Stomach (tissue), 9 donors: ENCODE measurements around the gene SLFN14. TPM values are rescaled to one million over a fixed set of nuclear protein-coding genes. Genes with fewer than 3 reads are reported as not detected.

Experiments
- DNase-seq, 2 donors: peaks; one replicate each; pipeline versions ENCODE4 v3.0.0 to v3.0.0-alpha.2; 2013 to 2019
- H3K27ac ChIP-seq, 5 donors: fragments of 200-600 bp in 4 of 5; sonication (generic) in 4 of 5; one replicate each; pipeline ENCODE4 v1.5.1; 2013 to 2019; ENCODE audit warnings: mild to moderate bottlenecking in 1 of 5, moderate library complexity in 1 of 5
- H3K27me3 ChIP-seq, 3 donors: fragments of 200-600 bp; sonication (generic); one replicate each; pipeline ENCODE4 v1.5.1; 2017 to 2019; ENCODE audit warnings: mixed run types in 1 of 3
- H3K36me3 ChIP-seq, 4 donors: fragments of 200-600 bp; sonication (generic); 1 replicate in 3 of 4; 2 replicates in 1 of 4; pipeline ENCODE4 v1.5.1; 2016 to 2019
- H3K4me1 ChIP-seq, 4 donors: fragments of 200-600 bp; sonication (generic); one replicate each; pipeline ENCODE4 v1.5.1; 2016 to 2019
- H3K4me3 ChIP-seq, 4 donors: fragments of 200-600 bp; sonication (generic) in 3 of 4; one replicate each; pipeline ENCODE4 v1.5.1; 2016 to 2019; ENCODE audit warnings: mild to moderate bottlenecking in 1 of 4
- H3K9me3 ChIP-seq, 4 donors: fragments of 200-600 bp; sonication (generic); one replicate each; pipeline ENCODE4 v1.5.1; 2016 to 2019
- CTCF ChIP-seq, 7 experiments: fragments of 450-650 bp in 4 of 7; fragments of 200-600 bp in 3 of 7; sonication (generic) in 3 of 7; IDR thresholded peaks; one replicate each; pipeline ENCODE4 v1.5.1; 2016 to 2019; ENCODE audit warnings: antibody characterized with exemption in 7 of 7, control low read depth in 2 of 7, mild to moderate bottlenecking in 1 of 7
- EP300 ChIP-seq: sonication (generic); formaldehyde crosslinking; IDR thresholded peaks from one replicate; pipeline ENCODE4 v1.6.1; 2017; ENCODE audit warnings: antibody characterized with exemption
- POLR2A ChIP-seq, 4 donors: fragments of 450-650 bp; IDR thresholded peaks; one replicate each; pipeline ENCODE4 v1.6.1; 2016; ENCODE audit warnings: antibody characterized with exemption in 4 of 4, control low read depth in 2 of 4, mild to moderate bottlenecking in 1 of 4, moderate library complexity in 1 of 4
- POLR2AphosphoS5 ChIP-seq, 3 donors: sonication (generic); formaldehyde crosslinking; IDR thresholded peaks; one replicate each; pipeline ENCODE4 v1.6.1; 2016; ENCODE audit warnings: antibody characterized with exemption in 3 of 3
- WGBS, 5 donors: extraction: QIAGEN DNeasy Blood & Tissue Kit in 3 of 5; methylation state at CpG; one replicate each; pipeline versions ENCODE4 v1.1.5 to v1.1.7; 2013 to 2018; 5-methylcytosine and 5-hydroxymethylcytosine counted together
- intact Hi-C: fragments of 100-400 bp; cut with DNase I; formaldehyde crosslinking; loops from one replicate; pipeline ENCODE4 v1.15.1; 2023; ENCODE audit warnings: low total_unique reads
- polyA plus RNA-seq, 3 donors: library from polyadenylated mRNA; stranded (reverse); fragments of 200-250 nt; gene quantifications; one replicate each; pipeline ENCODE4 v1.2.3, GENCODE V29; 2013
- total RNA-seq, 5 donors: library from RNA; depleted of rRNA; stranded (reverse); fragments of >200 nt; gene quantifications; one replicate each; pipeline versions ENCODE4 v1.1.0 to v1.2.3, GENCODE V29; 2014 to 2016
- donor health status: healthy with polysubstance abuse.
- donor health status: Bipolar disorder and iron deficiency.
- donor health status: healthy.

SLFN14 gene
- total and polyA plus RNA-seq, 8 donors, result not detected

GRCh38 chr17:35603674-35604073, 43.1 kb upstream of the SLFN14 start:
- no peak for DNase-seq
- TF ChIP-seq EP300, result no peak
- TF ChIP-seq POLR2AphosphoS5 (IDR thresholded peaks at IDR 0.05), result no peak
- TF ChIP-seq CTCF (IDR thresholded peaks at IDR 0.05), result no peak
- TF ChIP-seq POLR2A (IDR thresholded peaks at IDR 0.05), result no peak
- H3K9me3 ChIP-seq, result no peaks in the 10 kb centered on the region
- 89 to 96% (median 91%) methylated on average over 7 of the region's 7 CpGs for WGBS, 5 donors
- intact Hi-C loops, result no loop called here
- peaks cover 0 to 5% (median 0%) of the 10 kb centered on the region in 4 donors for H3K4me1 ChIP-seq
- peaks cover 26 to 100% (median 99%) of the 10 kb centered on the region in 4 donors for H3K36me3 ChIP-seq
- H3K27ac ChIP-seq, result no peak overlapping the region
- H3K4me3 ChIP-seq, result no peak overlapping the region
- H3K27me3 ChIP-seq, result no peaks in the 10 kb centered on the region

- Histone ChIP-seq H3K27me3 (no peaks in the 10 kb centered on the region), H3K36me3 (peaks cover 34 to 88% (median 86%) of the 10 kb centered on the region in 4 donors), H3K4me1 (peaks cover 0 to 14% (median 6%) of the 10 kb centered on the region in 4 donors), H3K4me3 (no peak overlapping the region), H3K27ac (no peak overlapping the region), H3K9me3 (no peaks in the 10 kb centered on the region)
- intact Hi-C loops, result no loop called here
- WGBS, 5 donors, result 64 to 89% (median 73%) methylated on average over 4 to 5 of the region's 5 CpGs
- no peak for TF ChIP-seq POLR2A (IDR thresholded peaks at IDR 0.05)
- TF ChIP-seq CTCF (IDR thresholded peaks at IDR 0.05), result no peak
- no peak for TF ChIP-seq POLR2AphosphoS5 (IDR thresholded peaks at IDR 0.05)
- TF ChIP-seq EP300, result no peak
- DNase-seq, result no peak
Observed at GRCh38 chr17:35597604-35598003, 37.0 kb upstream of the SLFN14 start.

GRCh38 chr17:35596530-35597233, 36.1 kb upstream of the SLFN14 start:
- no peaks in the 10 kb centered on the region for H3K9me3 ChIP-seq
- H3K36me3 ChIP-seq, result peaks cover 34 to 85% (median 77%) of the 10 kb centered on the region in 4 donors
- no peak overlapping the region for H3K4me3 ChIP-seq
- DNase-seq, result no peak
- H3K27me3 ChIP-seq, result no peaks in the 10 kb centered on the region
- peaks cover 0 to 24% (median 10%) of the 10 kb centered on the region in 4 donors for H3K4me1 ChIP-seq
- 89 to 93% (median 91%) methylated on average over 37 to 54 of the region's 54 CpGs for WGBS, 5 donors
- no peak overlapping the region for H3K27ac ChIP-seq
- intact Hi-C loops, result no loop called here
- no peak for TF ChIP-seq EP300
- no peak for TF ChIP-seq POLR2AphosphoS5 (IDR thresholded peaks at IDR 0.05)
- TF ChIP-seq CTCF (IDR thresholded peaks at IDR 0.05), result no peak
- no peak for TF ChIP-seq POLR2A (IDR thresholded peaks at IDR 0.05)

- no peak overlapping the region for H3K27ac ChIP-seq
- no peaks in the 10 kb centered on the region for H3K9me3 ChIP-seq
- no peak overlapping the region for H3K4me3 ChIP-seq
- no peak for TF ChIP-seq POLR2A (IDR thresholded peaks at IDR 0.05)
- no peak for TF ChIP-seq POLR2AphosphoS5 (IDR thresholded peaks at IDR 0.05)
- no peak for TF ChIP-seq CTCF (IDR thresholded peaks at IDR 0.05)
- TF ChIP-seq EP300, result no peak
- 85 to 94% (median 88%) methylated on average over 4 of the region's 4 CpGs for WGBS, 5 donors
- H3K27me3 ChIP-seq, result no peaks in the 10 kb centered on the region
- peaks cover 34 to 79% (median 71%) of the 10 kb centered on the region in 4 donors for H3K36me3 ChIP-seq
- intact Hi-C loops, result no loop called here
- no peak for DNase-seq
- peaks cover 0 to 29% (median 13%) of the 10 kb centered on the region in 4 donors for H3K4me1 ChIP-seq
Observed at GRCh38 chr17:35596072-35596471, 35.5 kb upstream of the SLFN14 start.
